H9 (cell line): ENCODE results near the gene CPSF6. TPM values are rescaled to one million over a fixed set of nuclear protein-coding genes. Genes with fewer than 3 reads are reported as not detected.
"Not testable (repeated sequence)": the region's sequence is repeated elsewhere in the genome, so short reads cannot be mapped to it uniquely, and the experiment has no call there.

ENCODE experiments used
- DNase-seq: peaks from one replicate; pipeline ENCODE4 v3.0.0-alpha.2; 2017
- H2AFZ ChIP-seq: one replicate; pipeline ENCODE4 v1.6.1; 2013; ENCODE audit warnings: mild to moderate bottlenecking, low read length, control low read depth, moderate library complexity
- H2AK5ac ChIP-seq: 2 replicates; pipeline ENCODE4 v1.6.1; 2013; ENCODE audit warnings: low read length, control low read depth, mixed read lengths; ENCODE audit not compliant: insufficient read length
- H2BK120ac ChIP-seq: one replicate; pipeline ENCODE4 v1.6.1; 2013; ENCODE audit warnings: low read depth, mild to moderate bottlenecking, low read length, control low read depth, inconsistent platforms; ENCODE audit not compliant: poor library complexity, severe bottlenecking
- H2BK12ac ChIP-seq: 2 replicates; pipeline ENCODE4 v1.6.1; 2013; ENCODE audit warnings: low read length, control low read depth, mixed read lengths, low read depth; ENCODE audit not compliant: insufficient read length
- H2BK15ac ChIP-seq: 2 replicates; pipeline ENCODE4 v1.6.1; 2013; ENCODE audit warnings: low read depth, low read length, control low read depth
- H2BK20ac ChIP-seq: one replicate; pipeline ENCODE4 v1.6.1; 2013; ENCODE audit warnings: low read depth, mild to moderate bottlenecking, low read length, control low read depth, inconsistent platforms; ENCODE audit not compliant: poor library complexity, severe bottlenecking
- H2BK5ac ChIP-seq: 2 replicates; pipeline ENCODE4 v1.6.1; 2013; ENCODE audit warnings: low read length, control low read depth, mixed read lengths; ENCODE audit not compliant: insufficient read length
- H3K14ac ChIP-seq: 2 replicates; pipeline ENCODE4 v1.6.1; 2013; ENCODE audit warnings: low read length, control low read depth; ENCODE audit not compliant: insufficient read depth
- H3K18ac ChIP-seq: 2 replicates; pipeline ENCODE4 v1.6.1; 2013; ENCODE audit warnings: low read depth, mild to moderate bottlenecking, mixed read lengths, low read length, control low read depth; ENCODE audit not compliant: insufficient read length
- H3K23ac ChIP-seq: 2 replicates; pipeline ENCODE4 v1.6.1; 2013; ENCODE audit warnings: low read length, control low read depth, mixed read lengths, low read depth; ENCODE audit not compliant: insufficient read length
- H3K23me2 ChIP-seq: 2 replicates; pipeline ENCODE4 v1.6.1; 2013; ENCODE audit warnings: low read depth, mild to moderate bottlenecking, mixed read lengths, low read length, control low read depth; ENCODE audit not compliant: insufficient read length, poor library complexity, severe bottlenecking
- H3K27ac ChIP-seq: 2 replicates; pipeline ENCODE4 v1.5.1; 2013; ENCODE audit warnings: low read length, control low read depth, mixed read lengths, low read depth; ENCODE audit not compliant: insufficient read length
- H3K27me3 ChIP-seq: 2 replicates; pipeline ENCODE4 v1.6.1; 2013; ENCODE audit warnings: low read length, control low read depth, inconsistent platforms; ENCODE audit not compliant: insufficient read depth
- H3K4ac ChIP-seq: 2 replicates; pipeline ENCODE4 v1.6.1; 2013; ENCODE audit warnings: low read depth, mild to moderate bottlenecking, control low read depth, inconsistent platforms, low read length, moderate library complexity
- H3K4me1 ChIP-seq: 2 replicates; pipeline ENCODE4 v1.6.1; 2013; ENCODE audit warnings: low read length, control low read depth, inconsistent platforms; ENCODE audit not compliant: insufficient read depth
- H3K4me2 ChIP-seq: 2 replicates; pipeline ENCODE4 v1.6.1; 2013; ENCODE audit warnings: low read length, control low read depth, mixed read lengths; ENCODE audit not compliant: insufficient read length, insufficient read depth
- H3K56ac ChIP-seq: 2 replicates; pipeline ENCODE4 v1.6.1; 2013; ENCODE audit warnings: low read depth, mild to moderate bottlenecking, mixed read lengths, low read length, control low read depth; ENCODE audit not compliant: insufficient read length
- H3K79me1 ChIP-seq: 2 replicates; pipeline ENCODE4 v1.6.1; 2013; ENCODE audit warnings: low read depth, mild to moderate bottlenecking, moderate library complexity, low read length, control low read depth, inconsistent platforms; ENCODE audit not compliant: insufficient read depth, poor library complexity, severe bottlenecking
- H3K79me2 ChIP-seq: 2 replicates; pipeline ENCODE4 v1.6.1; 2013; ENCODE audit warnings: low read length, control low read depth, inconsistent platforms; ENCODE audit not compliant: insufficient read depth
- H3K9ac ChIP-seq: 2 replicates; pipeline ENCODE4 v1.6.1; 2013; ENCODE audit warnings: low read length, control low read depth, mixed read lengths; ENCODE audit not compliant: insufficient read length; ENCODE audit errors: extremely low read depth
- H3K9me3 ChIP-seq: one replicate; pipeline ENCODE4 v1.6.1; 2013; ENCODE audit warnings: low read depth, low read length, inconsistent platforms; ENCODE audit not compliant: control insufficient read depth
- H3T11ph ChIP-seq: one replicate; pipeline ENCODE4 v1.6.1; 2013; ENCODE audit warnings: mild to moderate bottlenecking, low read length, control low read depth, inconsistent platforms
- H4K20me1 ChIP-seq: one replicate; pipeline ENCODE4 v1.6.1; 2013; ENCODE audit not compliant: control insufficient read depth, insufficient read length, insufficient read depth
- H4K5ac ChIP-seq: 2 replicates; pipeline ENCODE4 v1.6.1; 2013; ENCODE audit warnings: low read depth, mild to moderate bottlenecking, mixed read lengths, low read length, control low read depth; ENCODE audit not compliant: insufficient read length
- H4K8ac ChIP-seq: replicated peaks from 2 replicates; pipeline ENCODE4 v1.6.1; 2013; ENCODE audit warnings: low read length, control low read depth, mixed read lengths, low read depth; ENCODE audit not compliant: insufficient read length
- H4K91ac ChIP-seq: 2 replicates; pipeline ENCODE4 v1.6.1; 2013; ENCODE audit warnings: low read depth, mild to moderate bottlenecking, moderate library complexity, mixed read lengths, low read length, control low read depth; ENCODE audit not compliant: insufficient read length
- H3K27ac Mint-ChIP-seq, 3 experiments: 2 replicates in 2 of 3; 3 replicates in 1 of 3; pipeline ENCODE4 v1.8.0; 2020 to 2021; ENCODE audit warnings: mixed read lengths in 3 of 3, mild to moderate bottlenecking in 1 of 3, moderate library complexity in 1 of 3
- H3K27me3 Mint-ChIP-seq: 2 replicates; pipeline ENCODE4 v1.8.0; 2021; ENCODE audit warnings: low read depth, mild to moderate bottlenecking, moderate library complexity, mixed read lengths
- H3K36me3 Mint-ChIP-seq, 3 experiments: 2 replicates in 2 of 3; 3 replicates in 1 of 3; pipeline ENCODE4 v1.8.0; 2020 to 2021; ENCODE audit warnings: low read depth in 3 of 3, mixed read lengths in 3 of 3; ENCODE audit not compliant: insufficient read depth in 1 of 3
- H3K4me1 Mint-ChIP-seq, 2 experiments: 2 replicates each; pipeline ENCODE4 v1.8.0; 2020; ENCODE audit warnings: mixed read lengths in 2 of 2
- H3K4me3 Mint-ChIP-seq, 2 experiments: 2 replicates in 1 of 2; 3 replicates in 1 of 2; pipeline ENCODE4 v1.8.0; 2020 to 2021; ENCODE audit warnings: mild to moderate bottlenecking in 2 of 2, mixed read lengths in 2 of 2, moderate library complexity in 1 of 2
- H3K9me3 Mint-ChIP-seq, 2 experiments: 2 replicates in 1 of 2; 3 replicates in 1 of 2; pipeline ENCODE4 v1.8.0; 2020; ENCODE audit warnings: mild to moderate bottlenecking in 2 of 2, mixed read lengths in 2 of 2, moderate library complexity in 1 of 2
- CTCF ChIP-seq: fragments of 200-600 bp; sonication (generic); conservative IDR thresholded peaks from 3 replicates; pipeline ENCODE4 v1.8.0; 2021; ENCODE audit warnings: antibody characterized with exemption, mild to moderate bottlenecking
- WGBS: extraction: QIAGEN DNeasy Blood & Tissue Kit; methylation state at CpG from one replicate; pipeline ENCODE4 v1.1.7; 2013; ENCODE audit warnings: missing lambda C conversion rate, low lambda C conversion rate, mixed read lengths; ENCODE audit not compliant: insufficient read length; ENCODE audit errors: extremely low coverage; 5-methylcytosine and 5-hydroxymethylcytosine counted together
- total RNA-seq: library from RNA; stranded (reverse); gene quantifications from 2 replicates; pipeline ENCODE4 v1.2.1, GENCODE V29; 2021

CPSF6 gene
- total RNA-seq, 1 experiment from 2014 or later = 183 TPM

DNA sequence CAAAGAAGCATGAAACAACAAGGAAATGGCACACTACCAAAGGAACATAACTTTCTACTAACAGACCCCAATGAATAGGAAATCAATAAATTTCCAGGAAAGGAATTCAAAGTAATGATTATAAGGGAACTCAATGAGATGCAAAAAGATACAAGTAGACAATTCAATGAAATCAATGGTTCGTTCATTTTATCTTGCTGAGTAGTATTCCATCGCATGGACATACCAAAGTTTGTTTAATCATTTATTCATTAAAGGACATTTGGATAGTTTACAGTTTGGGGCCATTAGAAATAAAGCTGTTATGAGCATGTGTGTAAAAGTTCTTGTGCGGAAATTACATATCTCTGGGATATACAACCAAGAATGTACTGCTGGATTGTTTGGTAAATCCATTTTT lies 73.8 kb downstream of the CPSF6 start:
- no CpG with 5 or more reads among the region's 3 CpGs for WGBS

DNA sequence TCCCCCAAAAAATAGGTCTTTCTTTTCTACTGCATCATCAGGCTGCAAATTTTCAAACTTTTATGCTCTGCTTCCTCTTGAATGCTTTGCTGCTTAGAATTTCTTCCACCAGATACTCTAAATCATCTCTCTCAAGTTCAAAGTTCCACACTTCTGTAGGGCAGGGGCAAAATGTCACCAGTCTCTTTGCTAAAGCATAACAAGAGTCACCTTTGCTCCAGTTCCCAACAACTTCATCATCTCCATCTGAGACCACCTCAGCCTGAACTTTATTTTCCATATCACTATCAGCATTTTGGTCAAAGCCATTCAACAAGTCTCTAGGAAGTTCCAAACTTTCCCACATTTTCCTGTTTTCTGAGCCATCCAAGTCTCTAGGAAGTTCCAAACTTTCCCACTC lies 77.4 kb downstream of the CPSF6 start:
- H2BK20ac ChIP-seq, H2AK5ac ChIP-seq, H3K27me3 Mint-ChIP-seq, H3K23ac ChIP-seq, DNase-seq, H4K91ac ChIP-seq, H2BK120ac ChIP-seq, H3K27me3 ChIP-seq, H3K9me3 ChIP-seq, H3K27ac Mint-ChIP-seq, H3K79me1 ChIP-seq, H3K23me2 ChIP-seq, H3K4me2 ChIP-seq, H4K8ac ChIP-seq, H3T11ph ChIP-seq, H3K14ac ChIP-seq, H3K4ac ChIP-seq, H3K18ac ChIP-seq, H2BK12ac ChIP-seq, H2BK15ac ChIP-seq, H3K79me2 ChIP-seq, H3K4me1 Mint-ChIP-seq, H3K9ac ChIP-seq, H3K56ac ChIP-seq, H4K5ac ChIP-seq, H3K4me3 Mint-ChIP-seq, H3K27ac ChIP-seq, H4K20me1 ChIP-seq, H2BK5ac ChIP-seq, H2AFZ ChIP-seq, H3K4me1 ChIP-seq: not testable (repeated sequence)
- H3K36me3 Mint-ChIP-seq = peaks cover 19 to 36% (median 19%) of the 10 kb centered on the region in 3 experiments
- peaks cover 36 to 51% of the 10 kb centered on the region in 2 experiments for H3K9me3 Mint-ChIP-seq

More for the DNA sequence above, 73.8 kb downstream of the CPSF6 start:
- Histone ChIP-seq H3K4me2 (no peak overlapping the region), H3K23me2 (no peaks in the 10 kb centered on the region), H2AK5ac (no peak overlapping the region), H2BK12ac (no peak overlapping the region), H3K27me3 (no peaks in the 10 kb centered on the region), H3K9me3 (no peaks in the 10 kb centered on the region), H2BK5ac (no peak overlapping the region), H3K14ac (no peak overlapping the region), H3K9ac (no peak overlapping the region), H3K79me1 (no peaks in the 10 kb centered on the region), H3K4me1 (no peaks in the 10 kb centered on the region), H3K18ac (no peak overlapping the region), H4K91ac (no peak overlapping the region), H3T11ph (no peak overlapping the region), H3K56ac (no peak overlapping the region), H4K5ac (no peak overlapping the region), H2BK120ac (no peak overlapping the region), H3K4ac (no peak overlapping the region), H2AFZ (no peak overlapping the region), H2BK15ac (no peak overlapping the region), H3K23ac (no peak overlapping the region), H4K8ac (no peak overlapping the region), H3K79me2 (no peaks in the 10 kb centered on the region), H3K27ac (no peak overlapping the region), H2BK20ac (no peak overlapping the region), H4K20me1 (no peaks in the 10 kb centered on the region)
- peaks cover 15 to 27% (median 19%) of the 10 kb centered on the region in 3 experiments for H3K36me3 Mint-ChIP-seq
- no peak for TF ChIP-seq CTCF
- no peak for DNase-seq
- no peak overlapping the region for H3K27ac Mint-ChIP-seq
- peaks cover 30 to 36% of the 10 kb centered on the region in 2 experiments for H3K9me3 Mint-ChIP-seq
- peaks cover 3 to 7% of the 10 kb centered on the region in 2 experiments for H3K4me1 Mint-ChIP-seq
- no peaks in the 10 kb centered on the region for H3K27me3 Mint-ChIP-seq
- no peak overlapping the region for H3K4me3 Mint-ChIP-seq
